Activated CD4-positive, alpha-beta T cell treated with anti-CD3 and anti-CD28 coated beads, Interleukin-2, amount 10 ng/mL, durations not matched to agents 7 days and 5 days (primary cell): ENCODE results near the gene KCNJ6. TPM values are rescaled to one million over a fixed set of nuclear protein-coding genes. Genes with fewer than 3 reads are reported as not detected.
"Not testable (repeated sequence)": the region's sequence is repeated elsewhere in the genome, so short reads cannot be mapped to it uniquely, and the experiment has no call there.

ENCODE experiments used
- CTCF ChIA-PET: fragments of 350-600 bp; sonication (Branson Sonifier 250); formaldehyde crosslinking; loops from one replicate; lab custom pipeline; 2021; ENCODE audit warnings: antibody characterized with exemption; lab: Charles Lee
- POLR2A ChIA-PET: fragments of 350-600 bp; sonication (Branson Sonifier 250); formaldehyde crosslinking; loops from one replicate; lab custom pipeline; 2021; ENCODE audit warnings: antibody characterized with exemption; lab: Charles Lee
- DNase-seq: peaks from one replicate; pipeline ENCODE4 v3.0.0-alpha.2; 2020
- H3K27ac Mint-ChIP-seq: one replicate; pipeline ENCODE4 v1.8.0; 2021; ENCODE audit warnings: mild to moderate bottlenecking, moderate library complexity, mixed read lengths
- H3K27me3 Mint-ChIP-seq: one replicate; pipeline ENCODE4 v1.8.0; 2021; ENCODE audit warnings: mixed read lengths
- H3K36me3 Mint-ChIP-seq: one replicate; pipeline ENCODE4 v1.8.0; 2021; ENCODE audit warnings: low read depth, mixed read lengths
- H3K4me1 Mint-ChIP-seq: one replicate; pipeline ENCODE4 v1.8.0; 2021; ENCODE audit warnings: mixed read lengths
- H3K4me3 Mint-ChIP-seq: one replicate; pipeline ENCODE4 v1.8.0; 2021; ENCODE audit warnings: mild to moderate bottlenecking, moderate library complexity, mixed read lengths
- H3K9me3 Mint-ChIP-seq: one replicate; pipeline ENCODE4 v1.8.0; 2021; ENCODE audit warnings: mixed read lengths
- total RNA-seq, 2 experiments: library from RNA; stranded (reverse); gene quantifications; one replicate each; pipeline ENCODE4 v1.2.3, GENCODE V29; 2021

KCNJ6 gene
- total RNA-seq, 2 experiments from 2014 or later: not detected

- Mint-ChIP-seq H3K27ac (no peak overlapping the region), H3K4me3 (no peak overlapping the region), H3K4me1 (peaks cover 3% of the 10 kb centered on the region), H3K27me3 (peaks cover 16% of the 10 kb centered on the region), H3K9me3 (no peaks in the 10 kb centered on the region), H3K36me3 (no peaks in the 10 kb centered on the region)
- ChIA-PET POLR2A (no interaction called here), CTCF (no interaction called here)
- no peak for DNase-seq
Measured at GRCh38 chr21:37677006-37677405, 239.3 kb downstream of the KCNJ6 start.

- H3K27ac Mint-ChIP-seq: no peak overlapping the region
- peaks cover 3% of the 10 kb centered on the region for H3K4me1 Mint-ChIP-seq
- no peaks in the 10 kb centered on the region for H3K9me3 Mint-ChIP-seq
- no peak overlapping the region for H3K4me3 Mint-ChIP-seq
- H3K36me3 Mint-ChIP-seq: no peaks in the 10 kb centered on the region
- POLR2A ChIA-PET: no interaction called here
- H3K27me3 Mint-ChIP-seq: peaks cover 16% of the 10 kb centered on the region
- CTCF ChIA-PET: interaction anchor here (1.0 kb wide), 1 partner anchor 10 kb away, joined by 3 read pairs; no protein-coding TSS in a partner anchor
- peak; percentile 60 for DNase-seq
Measured at GRCh38 chr21:37675202-37675801, 241.0 kb downstream of the KCNJ6 start.

DNA sequence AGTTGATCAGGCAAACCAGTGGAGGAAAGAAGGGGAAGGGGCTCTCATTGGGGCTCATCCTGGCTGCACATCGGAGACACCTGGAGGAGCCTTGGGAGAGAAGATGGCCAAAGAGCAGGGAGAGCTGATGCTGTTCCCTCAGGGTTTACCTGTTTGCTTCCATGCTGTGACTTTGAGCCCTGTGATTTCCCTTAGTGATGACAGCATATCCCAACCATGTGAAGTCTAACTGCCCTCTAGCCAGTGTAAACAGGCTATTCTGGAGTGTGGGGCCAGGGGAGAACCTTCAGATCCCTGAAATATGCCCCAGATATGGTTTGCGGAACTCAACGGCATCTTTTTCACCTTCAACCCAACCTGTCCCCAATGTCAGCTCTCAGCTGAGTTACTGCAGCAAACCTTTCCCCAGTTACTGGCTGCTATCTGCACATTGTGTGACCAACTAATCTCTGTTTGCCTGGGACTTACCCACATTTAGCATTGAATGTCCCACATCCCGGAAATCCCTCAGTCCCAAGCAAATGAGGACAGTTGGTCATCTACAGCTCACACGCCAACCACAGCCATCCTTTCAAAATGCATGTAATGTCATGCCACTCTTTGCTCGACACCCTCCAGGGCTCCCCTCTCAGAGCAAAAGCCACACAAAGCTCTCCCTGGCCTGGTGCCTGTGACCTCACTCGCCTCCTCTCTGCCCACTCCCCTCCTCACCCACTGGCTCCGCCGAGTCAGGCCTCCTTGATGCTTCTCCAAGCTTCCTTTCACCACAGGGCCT, 242.3 kb downstream of the KCNJ6 start:
- Mint-ChIP-seq H3K4me1 (peaks cover 3% of the 10 kb centered on the region), H3K4me3 (no peak overlapping the region), H3K27ac (no peak overlapping the region), H3K9me3 (no peaks in the 10 kb centered on the region), H3K36me3 (no peaks in the 10 kb centered on the region), H3K27me3 (peaks cover 16% of the 10 kb centered on the region)
- ChIA-PET CTCF (no interaction called here), POLR2A (no interaction called here)
- no peak for DNase-seq

- Mint-ChIP-seq H3K36me3 (no peaks in the 10 kb centered on the region), H3K27ac (no peak overlapping the region), H3K4me1 (peaks cover 3% of the 10 kb centered on the region), H3K9me3 (no peaks in the 10 kb centered on the region), H3K27me3 (peaks cover 14% of the 10 kb centered on the region), H3K4me3 (no peak overlapping the region)
- ChIA-PET POLR2A (no interaction called here), CTCF (no interaction called here)
- DNase-seq: no peak
Measured at GRCh38 chr21:37671381-37671780, 244.9 kb downstream of the KCNJ6 start.

- no peak for DNase-seq
- Mint-ChIP-seq H3K9me3 (no peaks in the 10 kb centered on the region), H3K36me3 (no peaks in the 10 kb centered on the region), H3K27ac (no peak overlapping the region), H3K27me3 (peaks cover 14% of the 10 kb centered on the region), H3K4me3 (no peak overlapping the region), H3K4me1 (peaks cover 3% of the 10 kb centered on the region)
- POLR2A ChIA-PET: no interaction called here
- CTCF ChIA-PET: no interaction called here
Measured at GRCh38 chr21:37670883-37671282, 245.4 kb downstream of the KCNJ6 start.

DNA sequence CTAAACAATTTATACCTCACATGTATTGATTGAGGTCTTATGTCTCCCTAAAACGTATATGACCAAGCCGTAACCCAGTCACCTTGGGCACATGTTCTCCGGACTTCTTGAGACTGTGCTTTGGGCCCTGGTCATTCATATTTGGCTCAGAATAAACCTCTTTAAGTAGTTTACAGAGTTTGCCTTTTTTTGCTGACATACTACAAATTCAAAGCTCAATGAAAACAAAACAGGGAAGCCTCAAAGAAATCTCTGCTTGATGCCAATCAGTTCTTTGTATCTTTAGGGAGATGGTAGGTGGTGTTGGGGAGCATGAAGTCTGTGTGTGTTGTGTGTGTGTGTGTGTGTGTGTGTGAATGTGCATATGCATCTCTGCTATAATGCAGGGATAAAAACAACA, 247.0 kb downstream of the KCNJ6 start:
- ChIA-PET POLR2A (no interaction called here), CTCF (no interaction called here)
- Mint-ChIP-seq H3K27ac (no peak overlapping the region), H3K4me1 (no peaks in the 10 kb centered on the region), H3K36me3 (no peaks in the 10 kb centered on the region), H3K27me3 (peaks cover 10% of the 10 kb centered on the region), H3K4me3 (no peak overlapping the region), H3K9me3 (no peaks in the 10 kb centered on the region)
- DNase-seq: no peak

GRCh38 chr21:37668462-37669239, 247.6 kb downstream of the KCNJ6 start:
- DNase-seq: no peak
- no peak overlapping the region for H3K27ac Mint-ChIP-seq
- H3K4me3 Mint-ChIP-seq: no peak overlapping the region
- H3K27me3 Mint-ChIP-seq: peaks cover 5% of the 10 kb centered on the region
- H3K9me3 Mint-ChIP-seq: no peaks in the 10 kb centered on the region
- H3K36me3 Mint-ChIP-seq: no peaks in the 10 kb centered on the region
- ChIA-PET POLR2A (no interaction called here), CTCF (no interaction called here)
- H3K4me1 Mint-ChIP-seq: no peaks in the 10 kb centered on the region

DNA sequence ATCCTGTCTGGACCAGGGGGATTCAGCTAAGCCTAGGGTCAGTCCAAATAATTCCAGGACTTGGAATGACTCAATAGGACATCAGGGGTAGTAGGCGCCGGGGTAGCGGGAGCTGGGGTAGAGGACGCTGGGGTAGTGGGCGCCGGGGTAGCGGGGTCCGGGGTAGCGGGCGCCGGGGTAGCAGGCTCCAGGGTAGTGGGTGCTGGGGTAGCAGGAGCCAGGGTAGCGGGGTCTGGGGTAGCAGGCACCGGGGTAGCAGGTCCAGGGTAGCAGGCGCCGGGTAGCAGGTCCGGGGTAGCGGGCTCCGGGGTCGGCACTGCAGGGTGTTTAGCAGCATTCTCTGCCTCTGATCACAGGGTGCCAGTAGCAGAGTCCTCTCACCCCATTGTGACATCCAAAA, 248.9 kb downstream of the KCNJ6 start:
- no peak overlapping the region for H3K27ac Mint-ChIP-seq
- peaks cover 2% of the 10 kb centered on the region for H3K27me3 Mint-ChIP-seq
- H3K36me3 Mint-ChIP-seq: no peaks in the 10 kb centered on the region
- no peak for DNase-seq
- H3K9me3 Mint-ChIP-seq: no peaks in the 10 kb centered on the region
- no peak overlapping the region for H3K4me3 Mint-ChIP-seq
- CTCF ChIA-PET: interaction anchor here (0.5 kb wide), 1 partner anchor 314 kb away, joined by 5 read pairs; no protein-coding TSS in a partner anchor
- POLR2A ChIA-PET: no interaction called here
- H3K4me1 Mint-ChIP-seq: no peaks in the 10 kb centered on the region

DNA sequence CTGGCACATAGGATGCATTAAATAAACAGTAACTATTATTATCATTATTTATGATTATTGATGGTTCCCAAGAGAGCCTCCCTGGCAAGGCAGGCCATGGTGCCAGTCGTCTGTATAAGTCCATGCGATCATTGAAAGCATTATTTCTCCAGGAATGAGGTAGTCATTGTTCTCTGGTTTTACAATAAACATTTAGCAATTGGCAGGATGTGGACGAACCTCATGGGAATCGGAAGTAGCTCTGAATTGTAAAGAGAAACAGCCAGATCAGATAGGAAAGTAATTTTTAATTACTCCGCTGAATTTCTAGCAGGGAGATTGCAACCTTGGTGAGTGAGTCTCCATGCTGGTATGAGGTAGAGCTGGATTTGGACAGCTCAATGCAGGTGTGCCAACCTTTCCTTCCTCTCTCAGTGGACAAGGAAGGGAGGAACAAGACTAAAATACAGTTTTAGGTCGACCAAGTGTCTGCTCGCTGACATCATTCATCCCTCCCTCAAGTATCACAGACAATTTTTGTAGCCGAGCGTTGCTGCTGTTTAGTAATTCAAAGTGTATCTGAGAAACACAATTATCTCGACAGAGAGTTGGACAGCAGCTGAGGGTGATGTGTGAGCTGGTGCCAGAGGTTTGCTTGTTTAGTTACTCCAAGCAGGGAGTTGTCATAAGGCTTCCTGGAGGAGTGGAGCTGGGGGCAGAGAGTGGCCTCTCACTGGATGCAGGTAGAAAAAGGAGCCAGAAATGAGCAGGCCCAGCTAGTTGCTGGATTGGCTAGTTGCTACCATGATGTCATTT, 250.8 kb downstream of the KCNJ6 start:
- DNase-seq: no peak
- Mint-ChIP-seq H3K27ac (no peak overlapping the region), H3K4me1 (no peaks in the 10 kb centered on the region), H3K4me3 (no peak overlapping the region), H3K36me3 (no peaks in the 10 kb centered on the region), H3K27me3 (peaks cover 2% of the 10 kb centered on the region), H3K9me3 (no peaks in the 10 kb centered on the region)
- CTCF ChIA-PET: interaction anchor here (0.9 kb wide), 1 partner anchor 10 kb away, joined by 3 read pairs; no protein-coding TSS in a partner anchor
- POLR2A ChIA-PET: no interaction called here

- DNase-seq, POLR2A ChIA-PET, H3K9me3 Mint-ChIP-seq, H3K36me3 Mint-ChIP-seq, H3K27ac Mint-ChIP-seq, H3K4me3 Mint-ChIP-seq, H3K27me3 Mint-ChIP-seq, H3K4me1 Mint-ChIP-seq, CTCF ChIA-PET: not testable (repeated sequence)
Measured at GRCh38 chr21:37662227-37662626, 254.0 kb downstream of the KCNJ6 start.

- Mint-ChIP-seq H3K27ac (no peak overlapping the region), H3K27me3 (peaks cover 2% of the 10 kb centered on the region), H3K36me3 (no peaks in the 10 kb centered on the region), H3K9me3 (no peaks in the 10 kb centered on the region), H3K4me3 (no peak overlapping the region), H3K4me1 (no peaks in the 10 kb centered on the region)
- DNase-seq: no peak
- POLR2A ChIA-PET: no interaction called here
- CTCF ChIA-PET: no interaction called here
Measured at GRCh38 chr21:37660709-37661108, 255.5 kb downstream of the KCNJ6 start.

DNA sequence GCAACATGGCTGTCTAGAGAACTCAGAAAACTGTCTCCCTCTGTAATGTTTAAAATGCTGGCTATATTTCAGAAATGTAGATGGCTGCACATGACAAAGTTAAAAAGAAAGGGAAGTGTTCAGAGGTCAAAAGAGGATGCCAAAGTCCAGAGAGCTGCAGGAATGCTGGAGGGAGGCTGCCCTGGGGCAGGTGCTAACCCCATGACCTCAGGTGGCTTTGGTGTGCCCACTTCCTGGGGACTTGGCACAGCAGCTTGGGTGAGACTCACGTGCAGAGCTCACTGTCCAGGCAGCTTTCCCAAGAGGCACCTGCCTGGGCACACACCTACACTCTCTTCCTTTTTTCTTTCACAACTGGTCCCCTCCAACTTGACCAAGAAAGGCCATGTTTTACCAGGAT, 256.4 kb downstream of the KCNJ6 start:
- H3K4me1 Mint-ChIP-seq: no peaks in the 10 kb centered on the region
- DNase-seq: no peak
- no peaks in the 10 kb centered on the region for H3K36me3 Mint-ChIP-seq
- peaks cover 2% of the 10 kb centered on the region for H3K27me3 Mint-ChIP-seq
- ChIA-PET POLR2A (no interaction called here), CTCF (interaction anchor here (0.5 kb wide), 1 partner anchor 1732 kb away, joined by 3 read pairs; no protein-coding TSS in a partner anchor)
- no peak overlapping the region for H3K4me3 Mint-ChIP-seq
- no peaks in the 10 kb centered on the region for H3K9me3 Mint-ChIP-seq
- H3K27ac Mint-ChIP-seq: no peak overlapping the region
